H9 (cell line): Measurements from ENCODE around the gene MTCP1. TPM values are rescaled to one million over a fixed set of nuclear protein-coding genes. Genes with fewer than 3 reads are reported as not detected.

Experiments
- DNase-seq: peaks from one replicate; pipeline ENCODE4 v3.0.0-alpha.2; 2017
- H2AFZ ChIP-seq: one replicate; pipeline ENCODE4 v1.6.1; 2013; ENCODE audit warnings: mild to moderate bottlenecking, low read length, control low read depth, moderate library complexity
- H2AK5ac ChIP-seq: 2 replicates; pipeline ENCODE4 v1.6.1; 2013; ENCODE audit warnings: low read length, control low read depth, mixed read lengths; ENCODE audit not compliant: insufficient read length
- H2BK120ac ChIP-seq: one replicate; pipeline ENCODE4 v1.6.1; 2013; ENCODE audit warnings: low read depth, mild to moderate bottlenecking, low read length, control low read depth, inconsistent platforms; ENCODE audit not compliant: poor library complexity, severe bottlenecking
- H2BK12ac ChIP-seq: 2 replicates; pipeline ENCODE4 v1.6.1; 2013; ENCODE audit warnings: low read length, control low read depth, mixed read lengths, low read depth; ENCODE audit not compliant: insufficient read length
- H2BK15ac ChIP-seq: 2 replicates; pipeline ENCODE4 v1.6.1; 2013; ENCODE audit warnings: low read depth, low read length, control low read depth
- H2BK20ac ChIP-seq: one replicate; pipeline ENCODE4 v1.6.1; 2013; ENCODE audit warnings: low read depth, mild to moderate bottlenecking, low read length, control low read depth, inconsistent platforms; ENCODE audit not compliant: poor library complexity, severe bottlenecking
- H2BK5ac ChIP-seq: 2 replicates; pipeline ENCODE4 v1.6.1; 2013; ENCODE audit warnings: low read length, control low read depth, mixed read lengths; ENCODE audit not compliant: insufficient read length
- H3K14ac ChIP-seq: 2 replicates; pipeline ENCODE4 v1.6.1; 2013; ENCODE audit warnings: low read length, control low read depth; ENCODE audit not compliant: insufficient read depth
- H3K18ac ChIP-seq: 2 replicates; pipeline ENCODE4 v1.6.1; 2013; ENCODE audit warnings: low read depth, mild to moderate bottlenecking, mixed read lengths, low read length, control low read depth; ENCODE audit not compliant: insufficient read length
- H3K23ac ChIP-seq: 2 replicates; pipeline ENCODE4 v1.6.1; 2013; ENCODE audit warnings: low read length, control low read depth, mixed read lengths, low read depth; ENCODE audit not compliant: insufficient read length
- H3K23me2 ChIP-seq: 2 replicates; pipeline ENCODE4 v1.6.1; 2013; ENCODE audit warnings: low read depth, mild to moderate bottlenecking, mixed read lengths, low read length, control low read depth; ENCODE audit not compliant: insufficient read length, poor library complexity, severe bottlenecking
- H3K27ac ChIP-seq: 2 replicates; pipeline ENCODE4 v1.5.1; 2013; ENCODE audit warnings: low read length, control low read depth, mixed read lengths, low read depth; ENCODE audit not compliant: insufficient read length
- H3K27me3 ChIP-seq: 2 replicates; pipeline ENCODE4 v1.6.1; 2013; ENCODE audit warnings: low read length, control low read depth, inconsistent platforms; ENCODE audit not compliant: insufficient read depth
- H3K4ac ChIP-seq: 2 replicates; pipeline ENCODE4 v1.6.1; 2013; ENCODE audit warnings: low read depth, mild to moderate bottlenecking, control low read depth, inconsistent platforms, low read length, moderate library complexity
- H3K4me1 ChIP-seq: 2 replicates; pipeline ENCODE4 v1.6.1; 2013; ENCODE audit warnings: low read length, control low read depth, inconsistent platforms; ENCODE audit not compliant: insufficient read depth
- H3K4me2 ChIP-seq: 2 replicates; pipeline ENCODE4 v1.6.1; 2013; ENCODE audit warnings: low read length, control low read depth, mixed read lengths; ENCODE audit not compliant: insufficient read length, insufficient read depth
- H3K56ac ChIP-seq: 2 replicates; pipeline ENCODE4 v1.6.1; 2013; ENCODE audit warnings: low read depth, mild to moderate bottlenecking, mixed read lengths, low read length, control low read depth; ENCODE audit not compliant: insufficient read length
- H3K79me1 ChIP-seq: 2 replicates; pipeline ENCODE4 v1.6.1; 2013; ENCODE audit warnings: low read depth, mild to moderate bottlenecking, moderate library complexity, low read length, control low read depth, inconsistent platforms; ENCODE audit not compliant: insufficient read depth, poor library complexity, severe bottlenecking
- H3K79me2 ChIP-seq: 2 replicates; pipeline ENCODE4 v1.6.1; 2013; ENCODE audit warnings: low read length, control low read depth, inconsistent platforms; ENCODE audit not compliant: insufficient read depth
- H3K9ac ChIP-seq: 2 replicates; pipeline ENCODE4 v1.6.1; 2013; ENCODE audit warnings: low read length, control low read depth, mixed read lengths; ENCODE audit not compliant: insufficient read length; ENCODE audit errors: extremely low read depth
- H3K9me3 ChIP-seq: one replicate; pipeline ENCODE4 v1.6.1; 2013; ENCODE audit warnings: low read depth, low read length, inconsistent platforms; ENCODE audit not compliant: control insufficient read depth
- H3T11ph ChIP-seq: one replicate; pipeline ENCODE4 v1.6.1; 2013; ENCODE audit warnings: mild to moderate bottlenecking, low read length, control low read depth, inconsistent platforms
- H4K20me1 ChIP-seq: one replicate; pipeline ENCODE4 v1.6.1; 2013; ENCODE audit not compliant: control insufficient read depth, insufficient read length, insufficient read depth
- H4K5ac ChIP-seq: 2 replicates; pipeline ENCODE4 v1.6.1; 2013; ENCODE audit warnings: low read depth, mild to moderate bottlenecking, mixed read lengths, low read length, control low read depth; ENCODE audit not compliant: insufficient read length
- H4K8ac ChIP-seq: replicated peaks from 2 replicates; pipeline ENCODE4 v1.6.1; 2013; ENCODE audit warnings: low read length, control low read depth, mixed read lengths, low read depth; ENCODE audit not compliant: insufficient read length
- H4K91ac ChIP-seq: 2 replicates; pipeline ENCODE4 v1.6.1; 2013; ENCODE audit warnings: low read depth, mild to moderate bottlenecking, moderate library complexity, mixed read lengths, low read length, control low read depth; ENCODE audit not compliant: insufficient read length
- H3K27ac Mint-ChIP-seq, 3 experiments: 2 replicates in 2 of 3; 3 replicates in 1 of 3; pipeline ENCODE4 v1.8.0; 2020 to 2021; ENCODE audit warnings: mixed read lengths in 3 of 3, mild to moderate bottlenecking in 1 of 3, moderate library complexity in 1 of 3
- H3K27me3 Mint-ChIP-seq: 2 replicates; pipeline ENCODE4 v1.8.0; 2021; ENCODE audit warnings: low read depth, mild to moderate bottlenecking, moderate library complexity, mixed read lengths
- H3K36me3 Mint-ChIP-seq, 3 experiments: 2 replicates in 2 of 3; 3 replicates in 1 of 3; pipeline ENCODE4 v1.8.0; 2020 to 2021; ENCODE audit warnings: low read depth in 3 of 3, mixed read lengths in 3 of 3; ENCODE audit not compliant: insufficient read depth in 1 of 3
- H3K4me1 Mint-ChIP-seq, 2 experiments: 2 replicates each; pipeline ENCODE4 v1.8.0; 2020; ENCODE audit warnings: mixed read lengths in 2 of 2
- H3K4me3 Mint-ChIP-seq, 2 experiments: 2 replicates in 1 of 2; 3 replicates in 1 of 2; pipeline ENCODE4 v1.8.0; 2020 to 2021; ENCODE audit warnings: mild to moderate bottlenecking in 2 of 2, mixed read lengths in 2 of 2, moderate library complexity in 1 of 2
- H3K9me3 Mint-ChIP-seq, 2 experiments: 2 replicates in 1 of 2; 3 replicates in 1 of 2; pipeline ENCODE4 v1.8.0; 2020; ENCODE audit warnings: mild to moderate bottlenecking in 2 of 2, mixed read lengths in 2 of 2, moderate library complexity in 1 of 2
- CTCF ChIP-seq: fragments of 200-600 bp; sonication (generic); conservative IDR thresholded peaks from 3 replicates; pipeline ENCODE4 v1.8.0; 2021; ENCODE audit warnings: antibody characterized with exemption, mild to moderate bottlenecking
- WGBS: extraction: QIAGEN DNeasy Blood & Tissue Kit; methylation state at CpG from one replicate; pipeline ENCODE4 v1.1.7; 2013; ENCODE audit warnings: missing lambda C conversion rate, low lambda C conversion rate, mixed read lengths; ENCODE audit not compliant: insufficient read length; ENCODE audit errors: extremely low coverage; 5-methylcytosine and 5-hydroxymethylcytosine counted together
- total RNA-seq: library from RNA; stranded (reverse); gene quantifications from 2 replicates; pipeline ENCODE4 v1.2.1, GENCODE V29; 2021

MTCP1 gene
- total RNA-seq, 1 experiment from 2014 or later = 21.4 TPM

- Mint-ChIP-seq H3K4me1 (0 out of 4 replicates have a peak, but pooled peaks cover 0 to 4% of the 10 kb centered on the region in 2 experiments), H3K36me3 (peaks cover 4 to 26% (median 12%) of the 10 kb centered on the region in 3 experiments; a peak in 4 of 7 replicates), H3K27ac (no peak overlapping the region), H3K9me3 (peaks cover 54 to 67% of the 10 kb centered on the region in 2 experiments), H3K4me3 (no peak overlapping the region), H3K27me3 (peaks cover 2% of the 10 kb centered on the region; the same call in 1 of the 2 replicates)
- H2BK5ac ChIP-seq = no peak overlapping the region
- no peak overlapping the region for H3T11ph ChIP-seq
- no peak overlapping the region for H3K4ac ChIP-seq
- H4K20me1 ChIP-seq = no peaks in the 10 kb centered on the region
- H3K9ac ChIP-seq = no peak overlapping the region
- H3K23me2 ChIP-seq = no peaks in the 10 kb centered on the region
- no peaks in the 10 kb centered on the region for H3K27me3 ChIP-seq
- H3K4me1 ChIP-seq = no peaks in the 10 kb centered on the region
- no peak for DNase-seq
- no peak overlapping the region for H3K18ac ChIP-seq
- H3K56ac ChIP-seq = no peak overlapping the region
- H3K27ac ChIP-seq = no peak overlapping the region
- TF ChIP-seq CTCF = no peak
- H4K5ac ChIP-seq = no peak overlapping the region
- peaks cover 23% of the 10 kb centered on the region for H3K9me3 ChIP-seq
- no peak overlapping the region for H2BK12ac ChIP-seq
- H2AFZ ChIP-seq = no peak overlapping the region
- no peak overlapping the region for H2BK15ac ChIP-seq
- H2BK20ac ChIP-seq = no peak overlapping the region
- H3K79me1 ChIP-seq = no peaks in the 10 kb centered on the region
- no peak overlapping the region for H3K23ac ChIP-seq
- H3K14ac ChIP-seq = no peak overlapping the region
- no peak overlapping the region for H4K8ac ChIP-seq
- no peak overlapping the region for H2BK120ac ChIP-seq
- no peaks in the 10 kb centered on the region for H3K79me2 ChIP-seq
- H4K91ac ChIP-seq = no peak overlapping the region
- H3K4me2 ChIP-seq = no peak overlapping the region
- H2AK5ac ChIP-seq = no peak overlapping the region
- no CpG with 5 or more reads among the region's 3 CpGs for WGBS
Observed at GRCh38 chrX:155055494-155055893, 15.4 kb downstream of the MTCP1 start.
